ENCODE results near the gene UBAC1.
A peak's percentile ranks its signal among the peaks of the same experiment; 100 is the strongest.

The UBAC1 gene

DNA sequence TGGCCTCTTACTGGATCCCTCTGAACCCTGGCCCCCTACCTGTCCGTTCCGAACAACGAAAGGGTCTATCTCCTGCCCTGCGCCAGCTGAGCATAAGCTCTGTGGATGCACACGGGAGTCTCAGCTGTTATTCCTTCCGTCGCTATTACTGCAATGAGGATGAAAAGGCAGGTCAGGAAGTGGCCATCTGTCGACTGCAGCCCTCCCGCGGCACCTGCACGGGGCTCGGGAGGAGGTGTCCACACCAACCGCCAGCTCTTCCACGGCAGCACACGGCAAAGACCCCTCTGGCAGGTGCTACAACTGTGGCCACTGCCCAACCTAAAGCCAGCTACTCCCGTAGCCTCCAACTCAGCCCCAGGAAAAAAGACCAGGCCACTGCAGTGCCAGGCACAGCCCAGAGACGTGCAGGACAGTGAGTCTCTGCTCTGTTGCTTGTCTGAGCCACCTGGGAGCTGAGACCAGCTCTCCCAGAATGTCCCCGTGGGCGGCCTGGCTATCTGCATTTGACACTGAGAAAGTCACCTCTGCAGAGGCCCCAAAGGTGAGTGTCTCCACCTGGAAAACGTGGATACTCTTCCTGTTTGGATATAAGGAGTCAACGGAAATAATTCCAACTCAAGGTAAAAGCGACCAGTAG is 72.9 kb downstream of the UBAC1 start:
- Mint-ChIP-seq H3K9me3 (no peaks in the 10 kb centered on the region), H3K27ac (peak overlapping the region; percentile 91), H3K4me1 (ENCODE audit: low read depth) (peaks cover 95% of the 10 kb centered on the region)

DNA sequence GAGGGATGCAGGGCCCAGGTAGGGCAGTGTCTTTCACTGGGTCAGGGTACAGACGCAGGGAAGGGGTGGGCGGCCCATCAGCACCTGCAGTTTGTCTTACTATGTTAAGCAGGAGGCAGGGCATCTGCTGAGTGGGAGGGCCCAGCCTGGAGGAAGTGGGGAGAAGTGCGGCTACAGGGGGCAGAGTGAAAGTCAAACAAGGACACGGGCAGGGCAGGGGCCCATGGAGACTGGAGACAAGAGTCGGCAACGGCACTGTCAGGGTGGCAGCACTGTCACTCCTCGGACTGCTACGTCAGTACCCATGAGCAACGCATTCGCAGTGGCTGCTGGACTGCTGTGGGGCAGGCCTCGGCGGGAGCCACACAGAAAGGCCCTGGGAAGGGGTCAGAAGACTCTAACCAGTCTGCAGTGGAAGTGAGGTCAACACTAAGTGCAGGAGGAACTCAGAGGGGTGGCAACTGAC is 73.6 kb downstream of the UBAC1 start:
- intact Hi-C loops (cut with micrococcal nuclease) = no loop called here
- H3K36me3 Mint-ChIP-seq (ENCODE audit: low read depth) = peaks cover 10% of the 10 kb centered on the region
- H3K27ac Mint-ChIP-seq = peak overlapping the region; percentile 91
- no peaks in the 10 kb centered on the region for H3K27me3 Mint-ChIP-seq
- H3K4me1 Mint-ChIP-seq (ENCODE audit: low read depth) = peaks cover 96% of the 10 kb centered on the region
- peak overlapping the region; percentile 69 for H3K4me3 Mint-ChIP-seq
- no peaks in the 10 kb centered on the region for H3K9me3 Mint-ChIP-seq

More for the DNA sequence above, 72.9 kb downstream of the UBAC1 start:
- intact Hi-C loops (cut with micrococcal nuclease) = no loop called here
- Mint-ChIP-seq H3K4me3 (peak overlapping the region; percentile 20), H3K27me3 (no peaks in the 10 kb centered on the region), H3K36me3 (ENCODE audit: low read depth) (peaks cover 6% of the 10 kb centered on the region)

DNA sequence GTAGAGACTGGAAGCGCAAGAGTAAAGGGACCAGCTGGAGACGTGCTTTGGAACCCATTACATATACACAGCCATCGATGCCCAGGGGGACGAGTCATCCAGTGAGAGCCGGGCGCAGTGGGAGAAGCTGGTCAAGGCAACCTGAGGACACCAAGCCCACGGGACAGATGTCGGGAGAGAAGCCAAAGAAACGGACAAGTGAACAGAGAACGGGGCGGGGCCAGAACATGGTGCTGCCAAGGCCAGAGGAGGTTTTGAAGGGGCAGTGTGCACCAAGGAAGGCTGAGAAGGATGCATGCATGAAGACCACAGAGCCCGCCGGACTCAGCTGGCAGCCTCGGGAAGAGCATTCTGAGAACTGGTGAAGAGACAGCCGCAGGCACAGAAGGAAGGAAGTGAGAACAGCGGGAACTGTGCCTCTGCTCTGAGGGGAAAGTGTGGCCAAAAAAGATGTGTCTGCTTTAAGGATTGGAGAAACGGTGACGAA is 74.1 kb downstream of the UBAC1 start:
- H3K4me3 Mint-ChIP-seq = peak overlapping the region; percentile 69
- intact Hi-C loops (cut with micrococcal nuclease) = no loop called here
- H3K27ac Mint-ChIP-seq = peak overlapping the region; percentile 91
- H3K4me1 Mint-ChIP-seq (ENCODE audit: low read depth) = peaks cover 99% of the 10 kb centered on the region
- H3K36me3 Mint-ChIP-seq (ENCODE audit: low read depth) = peaks cover 16% of the 10 kb centered on the region
- H3K27me3 Mint-ChIP-seq = no peaks in the 10 kb centered on the region
- no peaks in the 10 kb centered on the region for H3K9me3 Mint-ChIP-seq

DNA sequence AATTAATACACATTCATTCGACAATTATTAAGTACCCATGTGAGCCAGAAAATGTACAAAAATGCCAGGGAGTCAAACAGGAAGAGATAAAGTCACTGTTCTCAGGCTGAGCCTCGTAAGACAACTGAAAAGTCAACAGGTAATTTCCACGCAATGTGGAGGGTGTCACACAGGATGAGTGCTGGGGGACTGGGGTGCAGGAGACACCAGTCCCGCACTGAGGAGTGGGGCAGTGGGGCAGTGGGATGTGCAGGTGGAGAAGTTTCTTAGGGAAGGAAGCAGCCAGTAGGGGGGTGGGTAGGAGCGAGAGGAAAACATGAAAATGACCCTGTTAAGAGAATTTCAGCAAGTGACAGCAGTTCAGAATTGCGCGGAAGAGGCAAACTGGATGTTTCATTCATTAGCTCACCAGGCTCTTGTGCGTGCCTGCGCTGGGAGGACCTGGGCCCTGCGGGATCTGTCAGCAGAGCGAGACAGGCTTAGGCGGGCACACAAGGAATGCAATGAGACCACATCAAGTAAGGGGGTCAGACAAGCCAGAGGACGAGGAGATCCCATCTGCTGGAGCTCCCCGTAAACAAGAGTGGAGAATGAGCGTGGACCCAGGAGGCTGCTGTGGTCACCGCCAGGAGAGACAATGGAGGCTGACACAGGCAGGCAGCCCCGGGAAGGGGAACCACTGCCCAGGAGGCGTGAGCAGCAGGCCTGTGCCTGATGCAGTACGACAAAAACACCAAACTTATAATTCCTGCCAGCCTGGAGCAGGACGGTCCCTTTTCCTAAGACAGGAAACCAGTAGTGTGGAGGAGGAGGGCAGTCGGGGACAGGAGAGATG is 74.8 kb downstream of the UBAC1 start:
- Mint-ChIP-seq H3K36me3 (ENCODE audit: low read depth) (peaks cover 23% of the 10 kb centered on the region), H3K9me3 (no peaks in the 10 kb centered on the region), H3K4me3 (peak overlapping the region; percentile 69), H3K27ac (peak overlapping the region; percentile 91), H3K4me1 (ENCODE audit: low read depth) (peaks cover 97% of the 10 kb centered on the region), H3K27me3 (no peaks in the 10 kb centered on the region)
- intact Hi-C loops (cut with micrococcal nuclease) = no loop called here

DNA sequence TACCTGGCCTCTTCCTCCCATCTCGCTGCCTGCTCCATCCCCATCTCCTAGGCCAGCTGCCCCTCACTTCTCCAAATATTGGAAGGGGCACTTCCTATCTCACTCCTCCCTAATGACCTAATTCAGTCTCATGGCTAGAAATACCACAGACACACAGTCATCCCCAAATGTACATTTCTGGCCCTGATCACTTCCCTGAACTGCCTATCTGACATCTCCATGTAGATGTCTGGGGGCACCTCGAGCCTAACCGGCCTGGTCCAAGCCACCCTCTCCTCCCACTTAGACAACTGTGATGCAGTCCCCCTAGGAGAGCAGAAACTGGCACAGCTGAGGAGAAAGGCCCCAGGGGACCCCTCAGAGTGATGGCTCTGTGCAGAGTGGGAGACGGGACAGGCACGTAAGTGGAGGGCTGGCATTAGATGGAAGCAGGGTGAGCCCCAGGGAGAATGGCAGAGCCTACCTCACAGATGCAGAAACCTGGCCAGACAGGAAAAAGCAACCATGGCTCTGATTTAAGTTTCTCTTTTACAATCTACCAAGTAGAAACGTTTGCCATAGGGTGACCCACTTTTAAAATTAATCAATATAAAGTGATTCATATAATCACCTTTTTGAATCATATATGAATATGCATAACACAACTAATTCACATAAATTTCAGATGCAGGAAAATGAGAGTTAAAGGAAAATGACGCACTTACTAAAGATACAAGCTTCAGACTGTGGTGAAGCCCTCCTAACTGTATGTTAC is 75.9 kb downstream of the UBAC1 start:
- Mint-ChIP-seq H3K27me3 (no peaks in the 10 kb centered on the region), H3K36me3 (ENCODE audit: low read depth) (peaks cover 27% of the 10 kb centered on the region), H3K9me3 (no peaks in the 10 kb centered on the region), H3K27ac (peak overlapping the region; percentile 91), H3K4me3 (no peak overlapping the region), H3K4me1 (ENCODE audit: low read depth) (peaks cover 86% of the 10 kb centered on the region)
- intact Hi-C loops (cut with micrococcal nuclease) = no loop called here

DNA sequence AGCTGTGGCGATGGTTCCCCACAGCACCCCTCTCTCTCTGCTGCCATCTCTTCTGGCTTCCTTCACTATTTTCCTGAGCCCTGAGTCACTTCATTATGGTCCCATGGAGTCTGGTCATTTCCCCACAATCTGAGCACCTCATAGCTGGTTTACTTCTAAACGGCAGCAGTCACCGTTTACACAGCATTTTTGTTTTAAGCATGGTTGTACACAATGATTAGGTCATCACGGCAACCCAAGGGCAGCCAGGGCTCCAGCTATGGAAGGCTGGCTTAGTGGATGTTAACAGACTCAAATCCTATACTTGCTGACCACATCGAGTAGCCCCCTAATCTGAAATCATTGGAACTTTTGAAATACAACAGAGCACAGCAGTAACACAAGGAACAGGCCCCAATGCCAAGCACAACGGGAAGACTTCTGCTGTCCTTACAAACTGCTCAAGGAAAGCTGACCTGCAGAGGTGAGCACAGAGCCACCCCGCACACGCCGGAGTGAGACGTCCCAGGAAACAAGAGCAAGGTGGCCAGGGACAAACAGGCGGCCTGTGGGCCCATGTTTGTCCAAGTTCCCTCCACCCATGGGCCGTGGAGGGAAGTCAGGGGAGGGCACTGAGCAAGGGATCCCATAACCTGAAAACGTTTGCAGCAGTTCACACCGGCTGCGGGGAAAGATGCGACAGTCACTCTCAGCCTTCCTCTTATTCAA is 76.7 kb downstream of the UBAC1 start:
- peaks cover 35% of the 10 kb centered on the region for H3K36me3 Mint-ChIP-seq (ENCODE audit: low read depth)
- intact Hi-C loops (cut with micrococcal nuclease) = no loop called here
- H3K27me3 Mint-ChIP-seq = no peaks in the 10 kb centered on the region
- H3K4me3 Mint-ChIP-seq = no peak overlapping the region
- peaks cover 78% of the 10 kb centered on the region for H3K4me1 Mint-ChIP-seq (ENCODE audit: low read depth)
- H3K9me3 Mint-ChIP-seq = no peaks in the 10 kb centered on the region
- H3K27ac Mint-ChIP-seq = peak overlapping the region; percentile 91

DNA sequence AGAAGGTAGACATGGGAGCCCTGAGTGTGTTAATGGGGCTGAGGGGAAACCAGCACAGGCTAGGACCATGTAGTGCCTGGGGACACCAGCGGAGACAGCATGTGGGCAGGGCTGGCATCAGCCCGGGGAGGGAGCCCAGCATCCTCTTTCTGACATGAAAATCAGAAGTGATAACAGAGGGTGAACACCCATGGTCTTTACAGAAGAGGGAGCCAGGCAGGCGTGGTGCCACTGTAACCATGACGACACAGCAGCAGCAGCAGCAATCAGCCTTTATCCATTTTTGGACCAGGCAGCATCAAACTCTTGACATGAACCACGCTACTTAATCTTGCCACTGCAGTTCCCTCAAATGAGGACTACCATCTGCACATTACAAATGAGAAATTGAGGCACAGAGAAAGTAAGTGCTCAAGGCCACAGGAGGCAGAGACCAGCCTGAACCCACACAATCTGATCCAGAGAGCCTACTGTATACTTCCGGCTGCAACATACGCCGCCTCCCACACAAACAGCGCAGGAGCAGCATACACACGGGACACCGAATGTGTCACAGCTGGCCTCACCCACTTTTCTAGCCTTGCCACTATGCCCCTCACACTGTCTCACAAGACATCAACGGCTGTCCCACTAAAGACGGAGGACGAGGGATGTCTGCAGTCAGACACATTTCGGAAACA is 77.6 kb downstream of the UBAC1 start:
- peaks cover 44% of the 10 kb centered on the region for H3K36me3 Mint-ChIP-seq (ENCODE audit: low read depth)
- H3K4me3 Mint-ChIP-seq = no peak overlapping the region
- no peak overlapping the region for H3K27ac Mint-ChIP-seq
- no peaks in the 10 kb centered on the region for H3K9me3 Mint-ChIP-seq
- intact Hi-C loops (cut with micrococcal nuclease) = no loop called here
- no peaks in the 10 kb centered on the region for H3K27me3 Mint-ChIP-seq
- peaks cover 73% of the 10 kb centered on the region for H3K4me1 Mint-ChIP-seq (ENCODE audit: low read depth)

Data from dendritic cell treated with granulocyte-macrophage colony-stimulating factor and Interleukin-4, amounts not matched to agents 40 ng/mL and 50 ng/mL, for 4 days (primary cell).